ENCODE data around the gene NUDT14.

The NUDT14 gene

GRCh38 chr14:105173901-105174894 is 6.9 kb downstream of the NUDT14 start:
- DNase-seq (ENCODE audit: low read depth) = no peak

- DNase-seq (ENCODE audit: low read depth) = no peak
Measured at GRCh38 chr14:105173145-105173544, 8.0 kb downstream of the NUDT14 start.

- DNase-seq (ENCODE audit: low read depth) = no peak
Measured at GRCh38 chr14:105172476-105172875, 8.6 kb downstream of the NUDT14 start.

GRCh38 chr14:105171004-105171673 is 10.0 kb downstream of the NUDT14 start:
- no peak for DNase-seq (ENCODE audit: low read depth)

- DNase-seq (ENCODE audit: low read depth) = no peak
Measured at GRCh38 chr14:105169776-105170655, 11.1 kb downstream of the NUDT14 start.

GRCh38 chr14:105168979-105169507 is 12.1 kb downstream of the NUDT14 start:
- peak; percentile 43 for DNase-seq (ENCODE audit: low read depth)

- peak; percentile 39 for DNase-seq (ENCODE audit: low read depth)
Measured at GRCh38 chr14:105168496-105168978, 12.6 kb downstream of the NUDT14 start, which contains the start of gene JAG2. TSS of gene JAG2 (minus strand) at chr14:105168776. CDS start at chr14:105168420, 356 bp downstream.

GRCh38 chr14:105168093-105168420 is 13.1 kb downstream of the NUDT14 start:
- DNase-seq (ENCODE audit: low read depth) = no peak

- DNase-seq (ENCODE audit: low read depth) = peak; percentile 18
Measured at GRCh38 chr14:105167303-105168092, 13.6 kb downstream of the NUDT14 start.

- no peak for DNase-seq (ENCODE audit: low read depth)
Measured at GRCh38 chr14:105166571-105167302, 14.4 kb downstream of the NUDT14 start.

GRCh38 chr14:105165761-105166485 is 15.2 kb downstream of the NUDT14 start:
- DNase-seq (ENCODE audit: low read depth) = no peak

GRCh38 chr14:105165134-105165704 is 15.9 kb downstream of the NUDT14 start:
- no peak for DNase-seq (ENCODE audit: low read depth)

- DNase-seq (ENCODE audit: low read depth) = no peak
Measured at GRCh38 chr14:105163040-105163742, 17.9 kb downstream of the NUDT14 start.

- no peak for DNase-seq (ENCODE audit: low read depth)
Measured at GRCh38 chr14:105162669-105162979, 18.5 kb downstream of the NUDT14 start.

- DNase-seq (ENCODE audit: low read depth) = no peak
Measured at GRCh38 chr14:105161964-105162668, 19.0 kb downstream of the NUDT14 start.

- DNase-seq (ENCODE audit: low read depth) = no peak
Measured at GRCh38 chr14:105161309-105161708, 19.8 kb downstream of the NUDT14 start.

GRCh38 chr14:105160776-105161175 is 20.3 kb downstream of the NUDT14 start:
- DNase-seq (ENCODE audit: low read depth) = no peak

- no peak for DNase-seq (ENCODE audit: low read depth)
Measured at GRCh38 chr14:105159344-105159743, 21.8 kb downstream of the NUDT14 start.

All from activated T-cell treated with anti-CD3 and anti-CD28 coated beads for 48 hours (primary cell).